WERI-Rb-1 (cell line): ENCODE measurements around the gene ACAT2.
"Not testable (repeated sequence)": the region's sequence is repeated elsewhere in the genome, so short reads cannot be mapped to it uniquely, and the experiment has no call there.

Experiments
- DNase-seq: peaks from one replicate; pipeline ENCODE4 v3.0.0-alpha.2; 2020
- H3K27ac ChIP-seq: fragments of 250-450 bp; sonication (Bioruptor Pico); 2 replicates; pipeline ENCODE4 v1.5.1; 2020; ENCODE audit warnings: mild to moderate bottlenecking, moderate library complexity
- H3K27me3 ChIP-seq: fragments of 250-450 bp; sonication (Bioruptor Pico); 2 replicates; pipeline ENCODE4 v1.5.1; 2021; ENCODE audit warnings: mild to moderate bottlenecking, low read depth, moderate library complexity; ENCODE audit not compliant: insufficient read depth, severe bottlenecking
- H3K36me3 ChIP-seq: fragments of 250-450 bp; sonication (Bioruptor Pico); 2 replicates; pipeline ENCODE4 v1.5.1; 2020; ENCODE audit warnings: mild to moderate bottlenecking, moderate library complexity
- H3K4me3 ChIP-seq: 2 replicates; pipeline ENCODE4 v1.5.1; 2011; ENCODE audit warnings: low read depth, mild to moderate bottlenecking, control low read depth, low read length
- H3K9me3 ChIP-seq: fragments of 250-450 bp; sonication (Bioruptor Pico); 2 replicates; pipeline ENCODE4 v1.5.1; 2021; ENCODE audit warnings: mild to moderate bottlenecking, moderate library complexity; ENCODE audit not compliant: severe bottlenecking
- TF ChIP-seq, protein P1 (sequence below): IDR thresholded peaks from 2 replicates; pipeline ENCODE4 v1.5.1; 2011; ENCODE audit warnings: low read depth, mild to moderate bottlenecking, control low read depth, inconsistent platforms, low read length

Gene ACAT2

DNA sequence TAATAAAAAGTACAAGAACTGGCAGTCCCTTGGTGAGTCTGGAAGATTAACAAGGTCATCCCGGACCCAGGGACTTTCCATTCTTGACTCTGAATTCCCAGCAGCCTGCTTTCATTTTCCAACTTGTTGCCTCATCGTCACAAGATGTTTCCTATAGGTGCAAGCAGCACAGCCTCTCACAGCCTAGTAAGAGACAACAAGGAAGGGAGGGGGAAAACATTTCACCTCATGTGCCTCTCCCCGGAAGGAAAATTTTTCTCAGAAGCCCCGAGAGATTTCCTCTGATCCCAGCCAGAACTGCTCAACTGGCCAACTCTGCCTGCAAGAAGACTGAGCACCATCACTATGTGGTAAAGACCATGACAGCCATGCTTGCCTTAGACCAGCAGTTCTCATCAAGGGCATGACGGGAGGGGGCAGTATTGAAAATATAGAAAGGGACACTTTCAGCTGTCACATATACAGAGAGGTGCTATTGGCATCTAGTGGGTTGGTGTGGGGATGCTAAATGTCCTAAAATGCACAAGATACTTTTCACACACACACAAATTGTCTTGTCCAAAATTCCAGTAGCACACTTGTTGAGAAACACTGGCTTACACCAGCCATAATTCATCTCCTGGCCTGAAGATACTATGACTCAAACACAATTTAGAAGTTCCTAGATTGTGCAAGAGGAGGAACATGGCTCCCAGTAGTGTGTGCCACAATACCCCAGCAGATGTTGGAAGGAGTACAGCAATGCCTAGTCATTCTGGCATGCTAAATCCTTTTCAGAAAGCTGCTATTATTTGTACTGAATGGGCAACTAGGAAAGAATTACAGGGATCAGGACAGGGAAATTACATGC, 45.4 kb upstream of the ACAT2 start:
- no peak overlapping the region for H3K4me3 ChIP-seq

DNA sequence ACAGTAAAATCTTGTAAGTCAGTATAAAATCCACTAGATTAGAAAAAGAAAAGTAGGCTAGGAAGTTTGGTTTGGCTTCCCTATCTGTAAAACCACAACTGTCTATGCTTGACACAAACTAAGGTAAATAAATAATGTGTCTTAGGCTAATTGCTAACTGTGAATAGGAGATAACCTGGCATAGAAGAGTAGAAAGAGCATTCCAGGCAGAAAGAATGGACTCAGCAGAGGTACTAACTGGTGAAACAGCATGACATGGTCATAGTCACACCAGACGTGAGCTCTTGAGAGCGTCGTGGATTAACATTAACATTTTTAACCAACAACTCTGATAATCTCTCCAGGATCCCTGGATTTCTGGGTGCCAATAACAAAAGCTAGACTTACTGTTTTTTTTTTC, 43.2 kb upstream of the ACAT2 start:
- no peak overlapping the region for H3K4me3 ChIP-seq
- peaks cover 11% of the 10 kb centered on the region for H3K36me3 ChIP-seq
- no peaks in the 10 kb centered on the region for H3K27me3 ChIP-seq
- TF ChIP-seq, protein P1, sequence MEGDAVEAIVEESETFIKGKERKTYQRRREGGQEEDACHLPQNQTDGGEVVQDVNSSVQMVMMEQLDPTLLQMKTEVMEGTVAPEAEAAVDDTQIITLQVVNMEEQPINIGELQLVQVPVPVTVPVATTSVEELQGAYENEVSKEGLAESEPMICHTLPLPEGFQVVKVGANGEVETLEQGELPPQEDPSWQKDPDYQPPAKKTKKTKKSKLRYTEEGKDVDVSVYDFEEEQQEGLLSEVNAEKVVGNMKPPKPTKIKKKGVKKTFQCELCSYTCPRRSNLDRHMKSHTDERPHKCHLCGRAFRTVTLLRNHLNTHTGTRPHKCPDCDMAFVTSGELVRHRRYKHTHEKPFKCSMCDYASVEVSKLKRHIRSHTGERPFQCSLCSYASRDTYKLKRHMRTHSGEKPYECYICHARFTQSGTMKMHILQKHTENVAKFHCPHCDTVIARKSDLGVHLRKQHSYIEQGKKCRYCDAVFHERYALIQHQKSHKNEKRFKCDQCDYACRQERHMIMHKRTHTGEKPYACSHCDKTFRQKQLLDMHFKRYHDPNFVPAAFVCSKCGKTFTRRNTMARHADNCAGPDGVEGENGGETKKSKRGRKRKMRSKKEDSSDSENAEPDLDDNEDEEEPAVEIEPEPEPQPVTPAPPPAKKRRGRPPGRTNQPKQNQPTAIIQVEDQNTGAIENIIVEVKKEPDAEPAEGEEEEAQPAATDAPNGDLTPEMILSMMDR: no peak
- H3K27ac ChIP-seq: no peak overlapping the region
- H3K9me3 ChIP-seq: no peaks in the 10 kb centered on the region
- DNase-seq: no peak

More for the DNA sequence above, 45.4 kb upstream of the ACAT2 start:
- DNase-seq: no peak
- TF ChIP-seq, protein P1: no peak
- Histone ChIP-seq H3K27ac (no peak overlapping the region; the same call in 1 of the 2 replicates), H3K9me3 (no peaks in the 10 kb centered on the region), H3K27me3 (no peaks in the 10 kb centered on the region), H3K36me3 (peaks cover 3% of the 10 kb centered on the region; the same call in 1 of the 2 replicates)

DNA sequence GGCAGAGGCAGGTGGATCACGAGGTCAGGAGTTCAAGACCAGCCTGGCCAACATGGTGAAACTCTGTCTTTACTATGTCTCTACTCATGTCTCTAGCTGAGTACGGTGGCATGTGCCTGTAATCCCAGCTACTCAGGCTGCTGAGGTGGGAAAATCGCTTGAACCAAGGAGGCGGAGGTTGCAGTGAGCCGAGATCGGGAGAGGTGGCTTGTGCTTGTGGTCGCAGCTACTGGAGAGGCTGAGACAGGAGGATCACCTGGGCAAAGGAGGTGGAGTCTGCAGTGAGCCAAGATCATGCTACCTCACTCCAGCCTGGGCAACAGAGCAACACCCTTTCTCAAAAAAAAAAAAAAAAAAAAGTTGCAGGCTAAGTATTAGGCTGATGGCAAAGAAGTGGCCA, 42.6 kb upstream of the ACAT2 start:
- no peak for DNase-seq
- H3K36me3 ChIP-seq: peaks cover 11% of the 10 kb centered on the region
- TF ChIP-seq, protein P1: no peak
- H3K4me3 ChIP-seq: no peak overlapping the region
- H3K27me3 ChIP-seq: no peaks in the 10 kb centered on the region
- H3K27ac ChIP-seq: no peak overlapping the region
- no peaks in the 10 kb centered on the region for H3K9me3 ChIP-seq

DNA sequence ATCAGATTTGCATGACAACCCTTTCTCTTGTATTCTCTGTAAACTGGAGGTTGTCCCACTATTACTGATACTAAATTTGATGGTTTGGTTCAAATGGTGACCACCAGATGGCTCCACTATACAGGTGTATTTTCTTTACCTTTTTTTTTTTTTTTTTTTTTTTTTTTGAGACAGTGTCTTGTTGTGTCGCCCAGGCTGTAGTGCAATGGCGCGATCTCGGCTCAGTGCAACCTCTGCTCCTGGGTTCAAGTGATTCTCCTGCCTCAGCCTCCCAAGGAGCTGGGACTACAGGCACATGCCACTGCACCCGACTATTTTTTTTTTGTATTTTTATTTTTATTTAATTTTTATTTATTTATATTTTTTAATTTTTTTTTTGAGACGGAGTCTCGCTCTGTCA, 41.1 kb upstream of the ACAT2 start:
- Histone ChIP-seq H3K36me3 (peaks cover 8% of the 10 kb centered on the region), H3K27ac (no peak overlapping the region), H3K4me3 (no peak overlapping the region), H3K9me3 (no peaks in the 10 kb centered on the region), H3K27me3 (no peaks in the 10 kb centered on the region)
- TF ChIP-seq, protein P1: no peak
- DNase-seq: peak; percentile 18

DNA sequence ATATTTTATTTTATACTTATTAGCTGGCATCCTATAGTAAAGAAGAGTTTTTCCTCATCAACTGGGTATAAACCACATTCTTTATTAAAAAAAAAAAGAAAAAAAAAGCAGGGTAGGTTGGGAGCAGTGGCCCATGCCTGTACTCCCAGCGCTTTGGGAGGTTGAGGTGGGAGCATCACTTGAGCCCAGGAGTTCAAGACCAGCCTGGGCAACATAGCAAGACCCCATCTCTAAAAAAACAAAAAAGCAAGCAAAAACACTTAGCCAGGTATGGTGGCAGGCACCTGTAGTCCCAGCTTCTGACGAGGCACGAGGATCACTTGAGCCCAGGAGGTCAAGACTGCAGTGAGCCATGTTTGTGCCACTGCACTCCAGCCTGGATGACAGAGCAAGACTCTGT, 39.9 kb upstream of the ACAT2 start:
- peaks cover 14% of the 10 kb centered on the region for H3K36me3 ChIP-seq
- H3K4me3 ChIP-seq, DNase-seq, H3K27ac ChIP-seq, H3K27me3 ChIP-seq, H3K9me3 ChIP-seq: not testable (repeated sequence)

DNA sequence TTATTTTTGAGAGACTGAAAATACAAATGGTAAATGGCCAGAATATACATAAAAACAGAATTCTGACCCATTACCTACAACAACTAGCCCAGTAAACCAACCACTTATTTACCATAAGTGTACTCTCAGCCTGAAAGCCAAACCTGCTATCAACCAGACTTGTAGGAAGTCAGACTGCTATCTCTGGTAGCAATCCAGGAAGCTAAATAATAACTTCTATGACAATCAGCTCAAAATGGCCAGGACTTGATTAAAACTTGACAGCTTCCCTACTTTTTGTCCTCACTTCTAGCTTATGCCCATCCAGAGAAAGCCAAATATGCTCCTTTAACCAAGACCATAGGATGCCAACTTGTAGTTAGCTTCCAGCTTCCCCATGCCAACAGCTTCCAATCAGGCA, 39.2 kb upstream of the ACAT2 start:
- TF ChIP-seq, protein P1: no peak
- no peak overlapping the region for H3K27ac ChIP-seq
- no peak overlapping the region for H3K4me3 ChIP-seq
- H3K36me3 ChIP-seq: peaks cover 17% of the 10 kb centered on the region
- no peaks in the 10 kb centered on the region for H3K9me3 ChIP-seq
- no peak for DNase-seq
- no peaks in the 10 kb centered on the region for H3K27me3 ChIP-seq
